Fibroblast of the aortic adventitia (primary cell): Measurements from ENCODE around the gene CRYAB. TPM values are rescaled to one million over a fixed set of nuclear protein-coding genes. Genes with fewer than 3 reads are reported as not detected.
A peak's percentile ranks its signal among the peaks of the same experiment; 100 is the strongest.

Experiments
- DNase-seq: peaks from one replicate; pipeline ENCODE4 v3.0.0-alpha.2; 2010; ENCODE audit warnings: low read depth
- H3K4me3 ChIP-seq: 2 replicates; pipeline ENCODE4 v1.5.1; 2011; ENCODE audit warnings: low read depth, mild to moderate bottlenecking, control low read depth, low read length, moderate library complexity
- total RNA-seq: library from RNA; depleted of rRNA; stranded (reverse); fragments of >200 nt; gene quantifications from 2 replicates; pipeline ENCODE4 v1.2.3, GENCODE V29; 2012; ENCODE audit warnings: low replicate concordance
- TF ChIP-seq, protein P1 (sequence below): IDR thresholded peaks from 2 replicates; pipeline ENCODE4 v1.5.1; 2011; ENCODE audit warnings: mild to moderate bottlenecking, low read length, control low read depth, inconsistent platforms; ENCODE audit not compliant: insufficient read depth

Gene CRYAB, protein sequence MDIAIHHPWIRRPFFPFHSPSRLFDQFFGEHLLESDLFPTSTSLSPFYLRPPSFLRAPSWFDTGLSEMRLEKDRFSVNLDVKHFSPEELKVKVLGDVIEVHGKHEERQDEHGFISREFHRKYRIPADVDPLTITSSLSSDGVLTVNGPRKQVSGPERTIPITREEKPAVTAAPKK
- 60.2 and 73.3 TPM in 2 replicates for total RNA-seq

DNA sequence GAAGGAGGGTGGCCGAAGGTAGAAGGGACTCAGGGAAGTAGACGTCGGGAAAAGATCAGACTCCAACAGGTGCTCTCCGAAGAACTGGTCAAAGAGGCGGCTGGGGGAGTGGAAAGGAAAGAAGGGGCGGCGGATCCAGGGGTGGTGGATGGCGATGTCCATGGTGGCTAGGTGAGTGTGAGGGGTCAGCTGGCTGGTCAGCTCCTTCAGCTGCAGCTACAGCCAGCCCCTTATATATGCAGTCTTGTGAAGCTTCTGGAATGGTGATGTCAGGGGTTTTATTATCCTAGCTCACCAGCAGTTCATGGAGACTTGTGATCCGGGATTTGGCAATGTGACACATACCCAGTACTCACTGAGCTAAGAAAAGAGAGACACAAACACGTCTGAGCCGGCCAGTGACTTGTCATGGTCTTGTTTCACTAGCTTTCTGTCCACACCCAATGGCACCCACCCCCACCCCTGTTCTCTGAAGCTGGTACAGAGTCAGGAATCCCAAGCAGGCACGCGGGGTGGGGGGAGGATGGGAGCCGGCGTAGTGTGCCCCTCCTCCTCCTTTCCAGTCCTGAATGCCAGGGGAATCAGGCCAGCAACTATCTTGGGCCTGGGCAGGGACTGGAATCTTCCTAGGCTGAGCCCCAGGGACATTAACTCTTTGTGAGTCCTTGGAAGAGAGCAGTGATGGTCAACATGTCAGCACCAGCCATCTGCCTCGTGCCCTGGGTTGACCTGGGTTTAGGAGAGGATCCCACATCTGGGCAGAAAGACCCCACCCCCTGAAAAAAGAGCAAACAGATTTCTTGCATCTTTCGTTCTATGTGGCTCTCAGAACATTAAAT lies at the start of gene CRYAB:
CRYAB (minus strand) TSS at position 208 of the 839 bp plus-strand sequence; CDS start at position 162, 46 bp downstream.
- TF ChIP-seq, protein P1, sequence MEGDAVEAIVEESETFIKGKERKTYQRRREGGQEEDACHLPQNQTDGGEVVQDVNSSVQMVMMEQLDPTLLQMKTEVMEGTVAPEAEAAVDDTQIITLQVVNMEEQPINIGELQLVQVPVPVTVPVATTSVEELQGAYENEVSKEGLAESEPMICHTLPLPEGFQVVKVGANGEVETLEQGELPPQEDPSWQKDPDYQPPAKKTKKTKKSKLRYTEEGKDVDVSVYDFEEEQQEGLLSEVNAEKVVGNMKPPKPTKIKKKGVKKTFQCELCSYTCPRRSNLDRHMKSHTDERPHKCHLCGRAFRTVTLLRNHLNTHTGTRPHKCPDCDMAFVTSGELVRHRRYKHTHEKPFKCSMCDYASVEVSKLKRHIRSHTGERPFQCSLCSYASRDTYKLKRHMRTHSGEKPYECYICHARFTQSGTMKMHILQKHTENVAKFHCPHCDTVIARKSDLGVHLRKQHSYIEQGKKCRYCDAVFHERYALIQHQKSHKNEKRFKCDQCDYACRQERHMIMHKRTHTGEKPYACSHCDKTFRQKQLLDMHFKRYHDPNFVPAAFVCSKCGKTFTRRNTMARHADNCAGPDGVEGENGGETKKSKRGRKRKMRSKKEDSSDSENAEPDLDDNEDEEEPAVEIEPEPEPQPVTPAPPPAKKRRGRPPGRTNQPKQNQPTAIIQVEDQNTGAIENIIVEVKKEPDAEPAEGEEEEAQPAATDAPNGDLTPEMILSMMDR = no peak
- H3K4me3 ChIP-seq = peak within 1 kb of the TSS; percentile 55
- peak; percentile 89 for DNase-seq

DNA sequence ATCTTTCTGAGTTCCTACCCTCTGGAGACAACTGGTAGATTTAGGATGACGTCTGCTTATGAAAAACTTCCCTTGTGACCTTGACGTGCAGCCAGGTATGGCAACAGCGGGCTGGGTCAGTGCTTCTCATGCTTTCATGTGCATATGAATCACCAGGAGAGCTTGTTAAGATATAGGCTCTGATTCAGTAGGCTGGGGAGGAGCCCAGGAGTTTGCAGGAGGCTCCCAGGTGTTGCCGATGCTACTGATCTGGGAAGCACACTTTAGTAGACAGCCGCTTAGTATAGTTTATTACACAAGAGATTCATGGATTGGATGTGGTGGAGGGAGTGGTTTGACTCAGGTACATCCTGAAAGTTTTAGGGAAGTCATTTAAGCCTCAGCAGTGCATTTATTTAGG lies 49.3 kb upstream of the CRYAB start:
- H3K4me3 ChIP-seq = no peak overlapping the region
- no peak for DNase-seq
- TF ChIP-seq, protein P1 = no peak

DNA sequence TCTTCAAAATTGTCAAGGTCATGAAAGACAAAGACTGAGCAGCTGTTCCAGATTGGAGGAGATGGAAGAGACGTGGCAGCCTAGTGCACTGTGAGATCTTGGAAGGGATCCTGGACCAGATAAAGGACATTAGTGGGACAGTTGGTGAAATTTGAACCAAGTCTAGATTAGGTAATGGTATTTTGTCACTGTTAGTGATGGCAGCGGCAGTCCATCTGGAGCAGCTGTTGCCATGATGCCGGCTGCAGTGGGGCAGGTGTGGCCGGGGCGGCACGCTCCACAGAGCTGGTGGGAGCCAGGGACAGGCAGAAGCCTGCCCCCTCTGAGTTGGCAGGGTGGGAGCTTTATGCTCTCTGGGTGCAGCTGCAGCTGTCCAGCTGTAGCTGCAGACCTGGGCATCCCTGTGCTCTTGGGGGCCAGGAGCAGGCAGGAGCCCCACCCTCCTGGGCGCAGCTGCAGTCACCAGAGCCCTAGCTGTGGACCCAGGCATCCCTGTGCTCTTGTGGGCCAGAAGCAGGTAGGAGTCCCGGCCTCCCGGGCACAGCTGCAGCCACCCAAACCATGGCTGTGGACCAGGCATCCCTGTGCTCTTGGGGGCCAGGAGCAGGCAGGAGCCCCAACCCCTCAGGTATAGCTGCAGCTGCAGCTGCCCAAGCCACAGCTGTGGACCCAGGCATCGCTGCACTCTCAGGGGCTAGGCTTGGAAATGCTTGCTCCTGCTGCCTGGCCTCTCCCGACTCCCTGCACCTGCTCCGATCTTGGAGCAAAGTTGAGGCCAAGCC lies 46.3 kb upstream of the CRYAB start:
- DNase-seq = no peak
- TF ChIP-seq, protein P1 = no peak
- H3K4me3 ChIP-seq = no peak overlapping the region

DNA sequence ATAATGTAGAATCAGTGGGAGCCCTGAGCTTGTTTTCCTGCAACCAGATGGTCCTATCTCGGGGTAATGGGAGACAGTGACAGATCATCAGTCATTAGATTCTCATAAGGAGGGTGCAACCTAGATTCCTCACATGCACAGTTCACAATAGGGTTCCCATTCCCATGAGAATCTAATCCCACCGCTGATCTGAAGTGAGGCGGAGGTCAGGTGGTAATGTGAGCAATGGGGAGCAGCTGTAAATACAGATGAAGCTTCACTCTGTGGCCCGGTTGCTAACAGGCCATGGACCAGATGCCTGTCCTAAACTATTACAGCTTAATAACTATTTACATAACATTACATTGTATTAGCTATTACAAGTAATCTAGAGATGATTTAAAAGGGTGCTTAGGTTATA lies 42.6 kb upstream of the CRYAB start:
- no peak for DNase-seq
- no peak overlapping the region for H3K4me3 ChIP-seq
- TF ChIP-seq, protein P1 = no peak

DNA sequence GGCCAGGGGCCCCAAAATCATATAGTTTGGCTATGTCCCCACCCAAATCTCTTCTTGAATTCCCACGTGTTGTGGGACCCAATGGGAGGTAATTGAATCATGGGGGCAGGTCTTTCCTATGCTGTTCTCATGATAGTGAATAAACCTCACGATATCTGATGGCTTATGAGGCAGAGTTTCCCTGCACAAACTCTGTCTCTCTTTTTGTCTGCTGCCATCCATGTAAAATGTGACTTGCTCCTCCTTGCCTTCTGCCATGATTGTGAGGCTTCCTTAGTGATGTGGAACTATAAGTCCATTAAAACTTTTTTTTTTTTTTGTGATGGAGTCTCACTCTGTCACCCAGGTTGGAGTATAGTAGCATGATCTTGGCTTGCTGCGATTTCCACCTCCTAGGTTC lies 40.0 kb upstream of the CRYAB start:
- DNase-seq = no peak
- no peak overlapping the region for H3K4me3 ChIP-seq
- TF ChIP-seq, protein P1 = no peak

DNA sequence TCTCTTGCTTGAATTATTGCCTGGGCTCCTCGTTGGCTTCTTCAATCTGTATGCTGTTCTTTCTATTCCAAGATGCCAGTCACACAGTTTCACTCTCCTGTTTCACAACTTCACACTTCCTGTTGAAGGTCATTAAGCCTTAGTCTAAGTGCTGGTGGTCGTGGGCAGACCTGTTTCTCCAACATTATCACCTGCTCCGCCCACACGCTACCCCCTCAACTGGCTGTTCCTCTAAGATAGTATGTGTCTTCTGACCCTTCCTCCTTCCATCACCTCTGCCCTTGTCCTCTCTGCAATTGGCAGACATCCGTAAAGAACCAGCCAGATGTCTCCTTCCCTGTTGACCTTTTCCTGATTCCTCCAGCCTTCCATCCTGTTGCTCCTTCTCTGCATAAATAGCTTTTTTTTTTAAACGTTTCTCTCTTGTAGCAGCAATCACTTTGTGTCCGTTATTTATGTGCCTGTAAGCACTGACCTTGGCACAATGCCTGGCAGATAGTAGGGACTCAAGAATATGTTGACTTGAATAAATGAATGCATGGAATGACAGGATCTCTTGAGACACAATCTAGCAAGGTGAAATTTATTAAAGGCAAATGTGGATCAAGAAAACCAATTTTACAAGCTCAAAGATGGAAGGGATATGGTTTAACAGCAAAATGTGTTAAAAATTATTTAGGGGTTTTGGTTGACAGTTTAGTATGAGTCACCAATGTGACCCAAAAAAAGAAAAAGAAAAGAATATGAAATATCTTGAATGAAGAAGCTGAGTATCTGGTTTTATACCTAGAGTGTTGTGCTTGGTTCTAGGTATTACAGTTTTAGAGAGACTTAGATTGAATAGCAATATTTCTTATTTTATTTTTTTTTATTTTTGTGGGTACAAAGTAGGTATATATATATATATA lies 38.2 kb upstream of the CRYAB start:
- DNase-seq = no peak
- H3K4me3 ChIP-seq = no peak overlapping the region
- TF ChIP-seq, protein P1 = no peak
